ENCODE results near the gene CENPP.
A peak's percentile ranks its signal among the peaks of the same experiment; 100 is the strongest.

GRCh38 chr9:92385477-92385876 is 59.7 kb downstream of the CENPP start:
- TF ChIP-seq CTCF (IDR thresholded peaks at IDR 0.05; ENCODE audit: low read depth, low read length, missing input control), result no peak
- TF ChIP-seq RAD21 (IDR thresholded peaks at IDR 0.05), result no peak
- TF ChIP-seq ZBTB33 (IDR thresholded peaks at IDR 0.05), result no peak
- TF ChIP-seq MAX (IDR thresholded peaks at IDR 0.05), result peak; percentile 62
- no peak for TF ChIP-seq GABPA (IDR thresholded peaks at IDR 0.05 in 1 of 2, conservative IDR thresholded peaks at IDR 0.05 in 1 of 2)
- TF ChIP-seq TAF1 (conservative IDR thresholded peaks at IDR 0.05), result no peak
- TF ChIP-seq YY1 (IDR thresholded peaks at IDR 0.05), result peak; percentile 36
- TF ChIP-seq ATF3 (IDR thresholded peaks at IDR 0.05), result no peak
- peak; percentile 21 for TF ChIP-seq REST (IDR thresholded peaks at IDR 0.05)
